Eye (tissue), 1 donor: ENCODE results near the gene B4GALT6.

Experiments
- DNase-seq: peaks from one replicate; pipeline ENCODE4 v3.0.0-alpha.2; 2015

The B4GALT6 gene

DNA sequence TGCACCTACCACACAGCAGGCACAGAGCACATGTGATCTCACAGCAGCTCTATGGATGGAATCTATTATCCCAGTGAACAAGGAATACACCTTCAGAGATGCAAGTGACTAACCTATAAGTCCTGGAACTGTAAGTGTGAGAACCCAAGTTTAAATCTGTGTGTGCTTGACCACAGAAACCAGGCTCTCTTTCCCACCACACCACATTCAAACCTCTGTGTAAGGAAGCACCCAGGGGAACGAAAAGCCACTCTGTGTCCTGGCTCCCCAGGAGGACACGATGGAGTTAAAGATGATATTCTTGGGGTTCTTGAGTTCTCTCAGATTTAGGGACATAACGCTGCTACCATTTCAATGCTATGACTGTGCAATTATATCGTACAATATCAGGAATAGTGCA is 53.8 kb downstream of the B4GALT6 start:
- no peak for DNase-seq

GRCh38 chr18:31626409-31626808 is 58.0 kb downstream of the B4GALT6 start:
- DNase-seq: no peak

DNA sequence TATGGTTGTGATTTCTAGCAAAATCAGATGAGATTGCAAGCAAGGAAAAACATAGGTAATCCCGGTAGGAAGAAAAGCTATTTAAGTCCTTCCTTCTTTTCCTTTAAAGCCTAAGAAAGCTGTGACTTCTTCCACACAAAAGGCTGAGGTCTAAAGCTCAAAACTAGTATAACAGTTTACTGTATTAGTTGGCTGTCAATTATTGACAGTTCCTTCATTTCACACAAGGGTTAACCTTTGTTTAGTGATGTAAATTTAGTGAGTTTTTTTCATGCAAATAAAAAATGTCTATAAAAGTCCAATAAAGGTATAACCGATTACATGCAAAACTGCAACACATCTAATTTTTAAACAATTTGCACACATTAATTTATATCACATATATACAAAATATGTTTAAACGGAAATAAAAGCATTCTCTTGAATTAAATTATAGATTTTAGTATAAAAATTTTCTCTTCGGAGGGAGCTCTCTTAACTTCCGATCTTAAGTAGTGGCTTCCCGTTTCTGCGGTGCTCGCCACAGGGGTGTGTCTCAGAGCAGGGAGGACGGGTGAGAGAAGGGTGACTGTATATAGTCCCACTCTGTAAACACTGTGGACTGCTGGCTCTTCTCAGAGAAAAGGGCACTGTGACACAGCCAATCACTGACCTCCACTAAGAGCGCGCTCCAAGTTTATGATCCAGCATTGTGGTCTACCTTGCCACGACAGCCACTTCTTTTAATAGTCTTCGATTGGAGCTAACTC is 59.3 kb downstream of the B4GALT6 start:
- no peak for DNase-seq

DNA sequence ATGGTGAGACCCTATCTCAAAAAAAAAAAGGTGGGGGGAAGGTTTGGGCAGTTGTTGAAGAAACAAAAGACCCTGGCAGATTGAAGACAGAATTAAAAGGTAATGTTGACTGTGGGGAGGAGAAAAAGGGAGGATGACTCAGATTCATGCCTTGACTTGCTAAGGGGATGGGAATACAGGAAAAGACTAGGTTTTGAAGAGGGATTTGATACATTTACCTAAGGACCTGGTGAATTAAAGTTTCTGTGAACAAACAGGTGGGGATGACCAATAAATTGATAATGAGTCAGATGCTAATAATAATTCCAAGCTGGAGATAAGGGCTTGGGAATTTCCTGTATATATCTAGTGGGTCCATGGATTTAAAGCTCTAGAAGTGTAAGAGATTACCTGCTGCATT is 65.1 kb downstream of the B4GALT6 start:
- DNase-seq: no peak

DNA sequence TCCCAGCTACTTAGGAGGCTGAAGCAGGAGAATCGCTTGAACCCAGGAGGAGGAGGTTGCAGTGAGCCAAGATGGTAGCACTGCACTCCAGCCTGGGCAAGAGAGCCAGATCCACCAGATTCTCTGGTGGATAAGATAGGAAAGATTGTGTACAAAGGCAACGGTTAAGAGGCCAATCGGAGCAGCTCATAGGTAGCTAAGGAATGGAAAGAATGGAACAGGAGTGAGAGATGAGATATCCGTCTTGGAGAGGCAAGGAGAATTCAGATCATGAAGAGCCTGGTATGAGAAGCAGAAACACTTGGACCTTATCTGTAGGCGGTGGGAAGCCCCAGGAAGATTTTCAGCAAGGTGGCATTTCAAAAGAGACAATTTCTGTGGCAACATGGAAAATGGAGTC is 65.6 kb downstream of the B4GALT6 start:
- no peak for DNase-seq

DNA sequence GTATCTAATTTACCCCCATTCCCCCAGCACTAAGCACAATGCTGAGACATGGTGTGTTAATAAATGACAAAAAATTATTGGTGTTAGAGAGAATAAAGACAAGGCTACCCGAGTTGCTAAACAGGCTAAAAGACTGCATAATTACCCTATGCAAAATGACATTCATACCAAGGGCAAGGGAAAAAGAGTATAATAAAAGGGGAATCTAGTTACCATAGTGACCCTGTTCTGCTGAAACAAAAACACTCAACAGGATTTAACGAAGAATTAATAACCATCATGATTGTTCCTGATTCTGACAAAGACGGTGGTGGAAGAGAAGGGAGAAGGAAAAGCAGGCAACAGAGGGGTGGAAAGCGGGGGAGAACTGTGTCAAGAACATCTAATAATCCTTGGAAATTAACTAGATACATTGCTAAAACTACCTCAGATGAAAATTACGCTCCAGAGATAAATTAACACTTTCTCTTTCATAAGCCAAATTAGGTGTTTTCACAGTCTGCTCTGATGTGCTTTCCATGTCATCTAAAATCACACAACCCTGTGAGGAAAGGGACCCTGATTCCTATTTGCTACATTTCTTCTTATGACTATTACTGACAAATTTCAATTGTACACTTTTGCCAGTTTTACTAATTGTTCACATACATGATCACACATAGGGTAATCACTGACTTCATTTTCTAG is 67.2 kb downstream of the B4GALT6 start:
- DNase-seq: no peak

GRCh38 chr18:31616586-31616985 is 67.8 kb downstream of the B4GALT6 start:
- DNase-seq: no peak

GRCh38 chr18:31614044-31614443 is 70.3 kb downstream of the B4GALT6 start:
- no peak for DNase-seq

DNA sequence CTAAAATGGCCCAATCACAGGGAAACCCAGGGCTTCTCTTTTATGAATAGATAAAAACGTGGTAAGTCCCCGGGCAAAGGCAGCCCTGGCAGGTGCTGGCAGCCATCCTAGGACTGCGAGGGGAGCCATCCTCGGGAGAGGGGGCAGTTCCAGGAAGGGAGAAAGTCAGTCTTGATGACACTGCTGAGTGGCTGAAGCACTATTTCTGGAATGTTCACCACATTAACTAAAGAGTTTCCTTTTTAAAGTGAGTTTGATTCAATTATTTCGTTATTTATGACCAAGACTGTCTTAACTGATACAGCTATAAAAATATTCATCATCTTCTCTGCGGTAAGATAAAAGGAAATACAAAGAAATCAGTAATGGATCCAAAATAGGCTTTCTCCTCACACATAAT is 72.3 kb downstream of the B4GALT6 start:
- no peak for DNase-seq

GRCh38 chr18:31611511-31611910 is 72.9 kb downstream of the B4GALT6 start:
- no peak for DNase-seq

DNA sequence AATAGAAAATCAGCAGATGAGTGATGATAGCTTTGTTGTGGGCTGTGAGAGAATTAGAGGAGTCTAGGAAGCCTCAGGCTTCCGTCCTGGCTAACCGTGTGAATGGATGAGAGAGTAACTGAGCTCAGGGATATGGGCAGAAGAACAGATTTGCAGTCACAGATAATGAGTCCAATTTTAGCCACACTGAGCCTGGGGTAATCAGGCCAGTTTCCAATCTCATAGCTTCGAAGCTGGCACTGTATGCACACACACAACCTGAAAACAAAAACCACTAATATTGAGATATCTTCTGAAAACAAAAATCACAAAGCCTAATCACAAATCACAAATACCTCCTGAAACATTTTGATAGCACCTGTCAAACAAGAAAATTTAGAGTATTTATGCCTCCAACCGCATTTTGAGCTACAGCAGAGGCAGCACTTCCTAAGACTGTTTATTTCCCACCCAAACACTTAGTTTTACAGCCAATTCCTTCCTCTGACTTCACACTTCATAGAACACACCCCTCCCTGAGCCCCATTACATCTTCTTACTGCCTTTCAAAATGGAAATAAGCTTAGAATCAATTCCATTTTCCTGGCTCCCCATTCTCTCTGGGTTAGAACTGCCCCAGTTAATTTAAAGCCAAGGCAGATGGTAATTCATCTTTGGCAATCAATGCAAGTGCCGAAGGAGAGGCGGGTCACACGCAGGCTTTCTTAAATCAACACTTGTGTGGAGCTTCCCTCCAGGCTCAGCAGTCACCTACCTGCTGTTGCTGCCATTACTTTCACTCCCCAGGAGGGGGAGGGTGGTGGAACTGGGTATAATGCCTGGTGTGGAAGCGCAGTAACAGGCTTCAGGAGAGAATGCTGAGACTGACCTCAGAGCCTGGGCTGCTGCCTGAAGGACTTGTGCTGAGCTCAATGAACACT is 73.8 kb downstream of the B4GALT6 start:
- DNase-seq: peak; percentile 29

DNA sequence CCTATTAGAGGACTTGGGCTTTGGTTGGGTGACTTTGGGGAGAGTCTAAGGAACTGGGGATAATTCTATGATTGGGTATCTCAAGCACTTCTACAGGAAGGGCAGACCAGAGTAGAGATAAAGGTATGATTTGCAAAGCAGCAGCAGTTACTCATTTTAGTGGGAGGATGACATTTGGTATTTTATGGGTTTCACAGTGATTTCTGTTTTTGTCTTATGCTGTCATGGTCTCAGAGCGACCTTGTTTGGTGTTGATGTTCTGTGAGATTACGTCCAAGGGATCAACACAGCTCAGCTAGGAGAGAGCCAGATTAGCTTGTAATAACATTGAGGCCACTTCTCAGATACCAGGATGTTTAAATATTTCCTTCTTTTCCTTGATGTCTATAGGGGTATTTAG is 74.5 kb downstream of the B4GALT6 start:
- DNase-seq: no peak

GRCh38 chr18:31607384-31607783 is 77.0 kb downstream of the B4GALT6 start:
- DNase-seq: no peak

DNA sequence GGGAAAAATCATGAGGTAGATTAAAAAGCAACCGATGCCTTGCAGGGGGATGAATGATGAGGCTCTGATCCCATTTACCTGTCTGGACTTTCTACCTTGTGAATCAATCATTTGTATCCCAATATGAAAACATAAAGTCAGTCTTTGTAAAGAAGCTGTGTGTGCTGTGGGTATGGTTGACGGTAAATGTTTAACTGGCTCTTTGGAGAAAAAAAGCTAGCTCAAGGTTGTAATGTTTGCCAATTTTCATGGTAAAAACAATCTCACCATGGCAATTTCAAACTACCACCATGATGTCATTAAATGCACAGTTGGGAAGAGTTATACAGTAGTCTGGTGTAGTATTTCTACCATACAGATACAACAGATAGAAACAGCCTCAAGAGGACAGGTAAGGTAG is 78.1 kb downstream of the B4GALT6 start:
- DNase-seq: no peak

GRCh38 chr18:31603315-31603714 is 81.1 kb downstream of the B4GALT6 start:
- DNase-seq: no peak

DNA sequence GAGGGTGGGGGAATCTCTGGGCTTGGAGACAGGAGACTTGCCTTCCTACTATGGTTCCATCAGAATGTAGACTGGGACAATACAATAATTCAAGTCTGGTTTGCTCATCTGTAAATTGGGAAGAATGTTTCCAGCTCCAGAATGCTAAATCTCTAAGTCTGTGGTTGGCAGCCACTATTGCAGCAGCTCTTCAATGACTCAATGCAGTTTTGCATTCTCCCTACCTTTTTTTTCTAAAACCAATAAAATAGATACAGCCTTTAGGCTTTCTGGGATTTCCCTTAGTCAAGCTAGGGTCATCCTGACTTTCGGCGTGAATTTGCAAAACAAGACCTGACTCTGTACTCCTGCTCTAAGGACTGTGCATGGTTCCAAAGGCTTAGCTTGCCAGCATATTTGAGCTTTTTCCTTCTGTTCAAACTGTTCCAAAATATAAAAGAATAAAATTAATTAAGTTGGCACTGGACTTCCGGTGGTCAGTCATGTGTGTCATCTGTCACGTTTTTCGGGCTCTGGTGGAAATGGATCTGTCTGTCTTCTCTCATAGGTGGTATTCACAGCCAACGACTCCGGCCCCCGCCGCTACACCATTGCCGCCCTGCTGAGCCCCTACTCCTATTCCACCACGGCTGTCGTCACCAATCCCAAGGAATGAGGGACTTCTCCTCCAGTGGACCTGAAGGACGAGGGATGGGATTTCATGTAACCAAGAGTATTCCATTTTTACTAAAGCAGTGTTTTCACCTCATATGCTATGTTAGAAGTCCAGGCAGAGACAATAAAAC is 86.2 kb downstream of the B4GALT6 start:
- no peak for DNase-seq

GRCh38 chr18:31596081-31596872 is 88.1 kb downstream of the B4GALT6 start:
- DNase-seq: no peak

DNA sequence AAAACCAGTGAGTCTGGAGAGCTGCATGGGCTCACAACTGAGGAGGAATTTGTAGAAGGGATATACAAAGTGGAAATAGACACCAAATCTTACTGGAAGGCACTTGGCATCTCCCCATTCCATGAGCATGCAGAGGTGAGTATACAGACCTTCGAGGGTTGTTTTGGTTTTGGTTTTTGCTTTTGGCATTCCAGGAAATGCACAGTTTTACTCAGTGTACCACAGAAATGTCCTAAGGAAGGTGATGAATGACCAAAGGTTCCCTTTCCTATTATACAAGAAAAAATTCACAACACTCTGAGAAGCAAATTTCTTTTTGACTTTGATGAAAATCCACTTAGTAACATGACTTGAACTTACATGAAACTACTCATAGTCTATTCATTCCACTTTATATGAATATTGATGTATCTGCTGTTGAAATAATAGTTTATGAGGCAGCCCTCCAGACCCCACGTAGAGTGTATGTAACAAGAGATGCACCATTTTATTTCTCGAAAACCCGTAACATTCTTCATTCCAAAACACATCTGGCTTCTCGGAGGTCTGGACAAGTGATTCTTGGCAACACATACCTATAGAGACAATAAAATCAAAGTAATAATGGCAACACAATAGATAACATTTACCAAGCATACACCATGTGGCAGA is 89.1 kb downstream of the B4GALT6 start:
- DNase-seq: no peak

DNA sequence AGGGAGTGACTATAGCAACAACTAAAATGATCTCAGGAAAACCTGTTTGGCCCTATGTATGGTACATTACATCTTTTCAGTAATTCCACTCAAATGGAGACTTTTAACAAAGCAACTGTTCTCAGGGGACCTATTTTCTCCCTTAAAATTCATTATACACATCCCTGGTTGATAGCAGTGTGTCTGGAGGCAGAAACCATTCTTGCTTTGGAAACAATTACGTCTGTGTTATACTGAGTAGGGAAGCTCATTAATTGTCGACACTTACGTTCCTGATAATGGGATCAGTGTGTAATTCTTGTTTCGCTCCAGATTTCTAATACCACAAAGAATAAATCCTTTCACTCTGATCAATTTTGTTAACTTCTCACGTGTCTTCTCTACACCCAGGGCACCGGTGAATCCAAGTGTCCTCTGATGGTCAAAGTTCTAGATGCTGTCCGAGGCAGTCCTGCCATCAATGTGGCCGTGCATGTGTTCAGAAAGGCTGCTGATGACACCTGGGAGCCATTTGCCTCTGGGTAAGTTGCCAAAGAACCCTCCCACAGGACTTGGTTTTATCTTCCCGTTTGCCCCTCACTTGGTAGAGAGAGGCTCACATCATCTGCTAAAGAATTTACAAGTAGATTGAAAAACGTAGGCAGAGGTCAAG is 91.7 kb downstream of the B4GALT6 start:
- no peak for DNase-seq

DNA sequence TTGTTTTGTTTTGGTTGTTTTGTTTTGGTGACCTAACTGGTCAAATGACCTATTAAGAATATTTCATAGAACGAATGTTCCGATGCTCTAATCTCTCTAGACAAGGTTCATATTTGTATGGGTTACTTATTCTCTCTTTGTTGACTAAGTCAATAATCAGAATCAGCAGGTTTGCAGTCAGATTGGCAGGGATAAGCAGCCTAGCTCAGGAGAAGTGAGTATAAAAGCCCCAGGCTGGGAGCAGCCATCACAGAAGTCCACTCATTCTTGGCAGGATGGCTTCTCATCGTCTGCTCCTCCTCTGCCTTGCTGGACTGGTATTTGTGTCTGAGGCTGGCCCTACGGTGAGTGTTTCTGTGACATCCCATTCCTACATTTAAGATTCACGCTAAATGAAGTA is 92.8 kb downstream of the B4GALT6 start, which contains the start of gene TTR:
Gene TTR, plus strand, starts transcription at position 250 of the 400 bp plus-strand sequence. Its CDS starts 26 bp downstream, at position 276.
- no peak for DNase-seq

DNA sequence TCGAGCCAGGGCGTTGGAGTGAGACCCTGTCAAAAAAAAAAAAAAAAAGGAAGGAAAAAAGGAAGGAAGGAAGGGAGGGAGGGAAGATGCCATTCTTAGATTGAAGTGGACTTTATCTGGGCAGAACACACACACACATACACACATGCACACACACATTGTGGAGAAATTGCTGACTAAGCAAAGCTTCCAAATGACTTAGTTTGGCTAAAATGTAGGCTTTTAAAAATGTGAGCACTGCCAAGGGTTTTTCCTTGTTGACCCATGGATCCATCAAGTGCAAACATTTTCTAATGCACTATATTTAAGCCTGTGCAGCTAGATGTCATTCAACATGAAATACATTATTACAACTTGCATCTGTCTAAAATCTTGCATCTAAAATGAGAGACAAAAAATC is 93.3 kb downstream of the B4GALT6 start:
- no peak for DNase-seq
